Hematopoietic multipotent progenitor cell treated with erythropoietin and hydrocortisone succinate and interleukin-3 and kit ligand, for 4 days (in vitro differentiated cells): ENCODE data around the gene PLA2G4D.

Experiments
- DNase-seq: peaks from one replicate; pipeline ENCODE4 v3.0.0-alpha.2; 2015

The PLA2G4D gene

DNA sequence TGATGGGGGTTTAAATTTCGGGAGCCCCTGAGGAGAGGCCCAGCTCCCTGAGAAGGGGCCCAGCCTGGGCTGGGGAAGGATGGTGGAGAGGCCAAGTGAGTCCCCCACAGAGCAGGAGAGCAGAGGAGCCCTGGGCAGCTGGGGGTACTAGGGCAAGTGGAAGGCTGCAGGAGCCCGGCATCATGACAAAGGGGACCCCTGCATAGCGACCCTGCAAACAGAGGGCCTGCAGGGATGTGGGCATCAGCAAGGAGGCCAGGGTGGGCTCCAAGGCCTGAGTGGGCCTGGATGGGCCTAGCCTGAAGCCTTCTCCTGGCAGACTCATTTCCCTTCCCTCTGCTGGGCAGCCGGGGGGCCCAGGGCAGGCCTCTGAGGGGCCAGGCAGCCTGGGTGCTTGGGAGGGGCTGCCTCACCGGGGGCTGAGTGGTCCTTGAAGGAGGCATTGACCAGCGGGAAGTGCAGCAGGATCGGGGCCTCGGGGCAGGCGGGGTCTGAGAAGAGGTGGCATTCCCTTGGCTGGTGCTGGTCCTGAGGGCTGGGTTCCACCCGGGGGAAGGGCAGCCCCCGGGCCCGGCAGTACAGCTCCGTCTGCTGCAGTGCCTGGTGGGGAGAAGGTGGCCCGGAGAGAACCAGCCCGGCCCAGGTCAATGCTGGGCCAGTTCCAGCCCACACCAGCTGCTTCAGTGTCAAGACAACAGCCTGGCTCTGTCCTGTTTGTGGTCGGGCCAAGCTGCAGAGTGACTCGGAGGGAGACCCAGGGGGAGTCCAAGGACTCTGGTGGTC, 24.7 kb downstream of the PLA2G4D start:
- no peak for DNase-seq

GRCh38 chr15:42069025-42069424, 25.3 kb downstream of the PLA2G4D start:
- peak; percentile 35 for DNase-seq

DNA sequence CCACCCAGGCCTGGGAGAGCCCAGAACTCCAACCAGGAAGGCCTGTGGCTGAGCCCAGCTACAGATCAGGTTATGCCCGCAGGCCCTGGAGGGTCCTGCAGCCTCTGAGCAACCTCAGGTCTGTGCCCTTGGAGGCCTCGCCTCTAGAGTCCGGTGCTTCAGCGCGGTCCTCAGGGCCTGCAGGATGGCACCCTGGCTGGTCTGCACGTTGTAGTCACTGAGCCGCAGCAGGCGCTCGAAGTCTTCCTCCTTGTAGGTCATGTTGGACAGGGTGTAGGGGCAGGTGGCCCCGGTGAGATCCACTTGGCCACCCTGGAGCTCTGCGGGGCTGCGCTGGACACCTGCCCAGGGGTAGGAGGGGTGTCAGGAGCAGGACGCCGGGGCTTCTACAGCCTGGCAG, 25.8 kb downstream of the PLA2G4D start:
- DNase-seq, result no peak

DNA sequence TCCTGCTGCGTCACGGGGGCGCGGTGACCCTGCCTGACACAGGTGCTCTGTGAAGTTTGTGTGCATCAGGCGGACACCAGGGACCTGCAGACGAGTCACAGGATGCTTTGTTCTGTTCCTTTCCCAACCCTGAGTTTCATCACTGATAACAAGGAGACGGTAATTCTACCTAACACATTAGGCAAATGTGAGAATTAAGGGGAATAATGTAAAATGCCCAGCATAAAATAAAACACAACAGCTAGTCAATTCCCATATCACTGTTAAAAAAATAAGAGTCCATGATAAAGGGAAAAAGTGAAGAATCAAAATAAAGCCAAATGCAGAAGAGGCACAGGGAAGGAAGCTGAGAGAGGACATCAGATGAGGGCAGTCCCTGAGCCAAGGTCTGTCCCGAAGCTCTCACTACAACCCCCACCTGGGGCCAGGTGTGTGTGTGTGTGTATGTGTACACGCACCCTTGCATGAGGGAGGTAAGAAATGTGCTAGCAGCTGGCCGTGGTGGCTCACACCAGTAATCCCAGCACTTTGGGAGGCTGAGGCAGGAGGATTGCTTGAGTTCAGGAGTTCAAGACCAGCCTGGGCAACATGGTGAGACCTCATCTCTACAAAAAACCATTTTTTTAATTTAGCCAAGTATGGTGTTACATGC, 27.5 kb downstream of the PLA2G4D start:
- DNase-seq, result no peak

- no peak for DNase-seq
Measured at GRCh38 chr15:42065468-42065867, 28.9 kb downstream of the PLA2G4D start.

DNA sequence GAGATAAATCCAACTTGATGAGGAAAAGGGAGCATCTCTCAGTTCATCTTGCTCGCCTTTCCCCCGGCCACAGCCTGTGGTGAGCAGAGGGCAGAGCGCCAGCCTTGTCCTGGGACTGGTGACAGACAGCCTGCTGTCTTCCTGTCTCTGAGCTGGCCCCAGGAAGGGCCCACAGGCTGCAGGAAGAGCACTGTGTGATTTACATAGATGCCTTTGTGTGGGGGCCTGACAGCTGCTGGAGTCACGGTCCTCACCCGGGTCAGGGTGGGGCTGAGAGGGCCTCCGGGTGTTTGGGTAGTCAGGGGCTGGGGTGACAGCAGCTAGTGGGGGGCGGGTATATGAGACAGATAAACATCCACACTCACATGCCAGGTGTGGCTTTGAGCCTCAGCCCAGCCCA, 29.3 kb downstream of the PLA2G4D start:
- DNase-seq, result peak; percentile 49

- no peak for DNase-seq
Measured at GRCh38 chr15:42064271-42064670, 30.1 kb downstream of the PLA2G4D start.

- no peak for DNase-seq
Measured at GRCh38 chr15:42063122-42063848, 31.1 kb downstream of the PLA2G4D start.

DNA sequence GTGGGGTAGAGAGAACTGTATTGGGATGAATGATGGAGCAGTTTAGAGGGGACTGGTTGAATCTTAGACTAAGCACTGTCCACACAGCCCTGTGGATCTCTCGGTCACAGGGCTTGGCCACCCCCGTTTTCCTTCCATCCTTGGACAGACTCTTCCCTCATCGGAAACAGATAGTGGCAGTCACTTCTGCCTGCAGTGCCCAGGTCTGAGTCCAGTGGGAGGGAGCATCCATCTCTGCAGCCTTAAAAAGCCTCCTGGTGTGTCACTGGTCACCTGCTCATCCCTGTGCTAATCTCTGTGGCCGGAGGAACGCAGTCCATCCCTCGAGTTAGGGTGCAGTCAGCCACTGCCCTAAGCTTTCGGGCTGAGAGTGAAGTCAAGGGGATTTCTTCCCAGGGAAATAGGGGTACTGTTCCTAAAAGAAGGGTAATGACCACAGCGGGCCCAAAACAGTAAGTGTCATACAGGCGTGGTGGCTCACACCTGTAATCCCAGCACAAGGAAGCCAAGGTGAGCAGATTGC, 32.0 kb downstream of the PLA2G4D start:
- no peak for DNase-seq

GRCh38 chr15:42060797-42061196, 33.6 kb downstream of the PLA2G4D start:
- no peak for DNase-seq

- DNase-seq, result no peak
Measured at GRCh38 chr15:42060477-42060763, 33.9 kb downstream of the PLA2G4D start.

GRCh38 chr15:42059661-42060476, 34.5 kb downstream of the PLA2G4D start:
- peak; percentile 73 for DNase-seq

- DNase-seq, result no peak
Measured at GRCh38 chr15:42058791-42059190, 35.6 kb downstream of the PLA2G4D start.

DNA sequence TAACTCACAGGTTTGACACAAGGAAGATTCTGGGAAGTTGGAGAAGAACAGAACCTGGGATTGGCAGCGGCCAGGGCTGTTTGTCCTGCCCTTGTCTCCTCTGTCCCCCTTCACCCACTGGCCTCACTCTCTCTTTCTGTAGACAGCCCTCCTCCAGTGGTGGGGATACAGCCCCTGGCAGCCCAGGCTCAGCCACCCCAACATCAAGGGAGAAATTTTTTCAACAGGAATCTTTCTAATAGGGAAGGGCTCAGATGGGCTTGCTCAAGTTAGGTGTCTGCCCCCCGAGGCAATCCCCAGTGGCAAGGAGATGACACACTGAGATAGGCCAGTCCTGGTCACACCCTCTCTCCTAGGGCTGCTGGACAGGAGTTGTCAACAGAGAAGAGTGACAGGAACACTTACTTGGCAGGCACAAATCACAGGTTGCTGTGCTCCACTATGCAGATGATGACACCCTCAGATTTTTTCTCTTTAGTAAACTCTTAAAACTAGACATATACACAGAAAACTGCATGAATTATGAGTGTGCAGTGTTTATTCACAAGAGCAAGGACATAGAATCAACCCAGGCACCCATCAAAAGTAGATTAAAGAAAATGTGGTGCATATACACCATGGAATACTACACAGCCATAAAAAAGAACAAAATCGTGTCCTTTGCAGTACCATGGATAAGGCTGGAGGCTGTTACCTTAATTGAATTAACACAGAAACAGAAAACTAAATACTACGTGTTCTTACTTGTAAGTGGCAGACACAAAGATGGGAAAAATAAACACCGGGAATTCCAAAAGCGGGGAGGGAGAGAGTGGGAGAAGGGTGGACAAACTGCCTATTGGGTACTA, 36.3 kb downstream of the PLA2G4D start:
- DNase-seq, result no peak

GRCh38 chr15:42056934-42057798, 37.2 kb downstream of the PLA2G4D start:
- DNase-seq, result peak; percentile 88

- no peak for DNase-seq
Measured at GRCh38 chr15:42053914-42054313, 40.4 kb downstream of the PLA2G4D start.

GRCh38 chr15:42053010-42053409, 41.4 kb downstream of the PLA2G4D start:
- DNase-seq, result no peak

- no peak for DNase-seq
Measured at GRCh38 chr15:42050484-42051255, 43.7 kb downstream of the PLA2G4D start.

- DNase-seq, result no peak
Measured at GRCh38 chr15:42048821-42049200, 45.6 kb downstream of the PLA2G4D start.
